Adrenal gland (tissue), 5 donors: ENCODE data around the gene FAT3.

Source experiments
- CTCF ChIP-seq, 6 experiments: fragments of 450-650 bp in 4 of 6; fragments of 200-600 bp in 2 of 6; sonication (generic) in 1 of 6; IDR thresholded peaks; 1 replicate in 5 of 6; 2 replicates in 1 of 6; pipeline versions ENCODE4 v1.5.1 to v1.8.0; 2016 to 2021; ENCODE audit warnings: antibody characterized with exemption in 6 of 6, mild to moderate bottlenecking in 2 of 6, moderate library complexity in 1 of 6
- POLR2A ChIP-seq, 2 donors: fragments of 450-650 bp; IDR thresholded peaks; one replicate each; pipeline ENCODE4 v1.6.1; 2017; ENCODE audit warnings: antibody characterized with exemption in 2 of 2, mild to moderate bottlenecking in 2 of 2, moderate library complexity in 1 of 2
- donor health status: DM: no; HTN: no; CAD: no.

GRCh38 chr11:92204731-92205130 lies 19.9 kb upstream of the FAT3 start:
- no peak for TF ChIP-seq CTCF (IDR thresholded peaks at IDR 0.05)
- TF ChIP-seq POLR2A (IDR thresholded peaks at IDR 0.05): no peak
